ENCODE measurements around the gene HRC. TPM values are rescaled to one million over a fixed set of nuclear protein-coding genes. Genes with fewer than 3 reads are reported as not detected.

The HRC gene
- total RNA-seq, 1 donor from 2014 or later, result 0.72 TPM

DNA sequence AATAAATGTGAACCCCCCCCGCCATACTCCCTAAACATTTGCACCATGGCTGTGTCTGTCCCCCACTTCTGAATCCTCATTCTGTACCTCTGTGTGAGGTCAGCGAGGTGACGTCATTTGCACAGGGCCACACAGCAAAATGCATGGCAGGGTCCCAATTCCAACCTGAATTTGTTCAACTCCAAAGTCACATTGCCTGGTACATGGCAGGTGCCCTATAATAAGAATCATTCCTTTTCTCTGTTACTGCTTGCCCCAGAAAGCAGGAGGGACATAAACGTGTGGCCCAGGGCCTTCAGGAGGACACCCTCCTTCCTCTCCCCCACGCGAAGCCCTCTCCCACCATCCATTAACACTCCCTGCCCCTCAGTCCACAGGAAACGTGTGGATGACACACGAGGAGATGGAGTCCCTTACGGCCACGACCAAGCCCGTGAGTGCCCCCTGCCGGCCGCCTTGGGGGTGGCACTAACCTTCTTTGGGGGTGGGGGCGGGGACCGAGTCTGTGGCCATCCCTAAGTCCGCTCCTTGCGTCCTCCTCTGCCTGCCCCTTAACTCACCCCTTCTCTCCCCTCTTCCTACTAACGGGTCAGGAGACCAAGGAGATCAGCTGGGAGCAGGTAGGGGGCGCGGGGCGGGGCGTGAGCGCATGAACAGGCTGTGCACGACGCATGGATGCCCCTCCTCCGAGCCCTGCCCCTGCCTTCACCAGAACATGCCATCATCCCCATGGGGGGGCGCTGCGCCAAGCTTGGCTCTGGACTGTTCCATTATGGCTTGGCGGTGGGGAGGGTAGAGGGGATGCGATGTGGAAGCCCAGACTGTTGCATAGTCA lies 9.4 kb downstream of the HRC start:
- peaks cover 31% of the 10 kb centered on the region for H3K4me1 Mint-ChIP-seq (ENCODE audit: unreplicated experiment)
- no peaks in the 10 kb centered on the region for H3K9me3 Mint-ChIP-seq (ENCODE audit: unreplicated experiment)
- no peak overlapping the region for H3K27ac Mint-ChIP-seq (ENCODE audit: unreplicated experiment)

DNA sequence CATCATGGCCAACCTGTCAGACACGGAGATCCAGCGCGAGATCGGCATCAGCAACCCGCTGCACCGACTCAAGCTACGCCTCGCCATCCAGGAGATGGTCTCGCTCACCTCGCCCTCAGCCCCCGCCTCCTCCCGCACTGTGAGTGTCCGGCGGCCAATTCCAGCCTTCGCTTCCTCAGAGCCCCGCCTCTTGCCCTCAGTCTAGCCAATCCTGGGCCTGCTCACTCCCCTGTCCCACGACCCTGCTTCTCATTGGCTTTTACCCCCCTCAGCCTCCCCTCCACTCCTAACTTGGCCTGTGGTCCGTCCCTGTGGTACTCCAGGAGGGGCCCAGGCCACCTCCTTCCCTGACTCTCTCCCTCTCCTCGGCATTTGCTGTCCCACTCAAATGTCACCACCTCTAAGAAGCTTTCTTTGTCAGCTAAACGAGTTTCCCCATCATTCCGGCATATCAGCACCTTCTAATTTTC lies 12.3 kb downstream of the HRC start:
- Mint-ChIP-seq H3K36me3 (ENCODE audit: low read depth, unreplicated experiment) (peaks cover 4% of the 10 kb centered on the region), H3K4me3 (ENCODE audit: unreplicated experiment) (peak overlapping the region; percentile 91), H3K9me3 (ENCODE audit: unreplicated experiment) (no peaks in the 10 kb centered on the region), H3K27me3 (ENCODE audit: unreplicated experiment) (peaks cover 20% of the 10 kb centered on the region), H3K27ac (ENCODE audit: unreplicated experiment) (no peak overlapping the region), H3K4me1 (ENCODE audit: unreplicated experiment) (peaks cover 23% of the 10 kb centered on the region)
- TF ChIP-seq, protein P1, sequence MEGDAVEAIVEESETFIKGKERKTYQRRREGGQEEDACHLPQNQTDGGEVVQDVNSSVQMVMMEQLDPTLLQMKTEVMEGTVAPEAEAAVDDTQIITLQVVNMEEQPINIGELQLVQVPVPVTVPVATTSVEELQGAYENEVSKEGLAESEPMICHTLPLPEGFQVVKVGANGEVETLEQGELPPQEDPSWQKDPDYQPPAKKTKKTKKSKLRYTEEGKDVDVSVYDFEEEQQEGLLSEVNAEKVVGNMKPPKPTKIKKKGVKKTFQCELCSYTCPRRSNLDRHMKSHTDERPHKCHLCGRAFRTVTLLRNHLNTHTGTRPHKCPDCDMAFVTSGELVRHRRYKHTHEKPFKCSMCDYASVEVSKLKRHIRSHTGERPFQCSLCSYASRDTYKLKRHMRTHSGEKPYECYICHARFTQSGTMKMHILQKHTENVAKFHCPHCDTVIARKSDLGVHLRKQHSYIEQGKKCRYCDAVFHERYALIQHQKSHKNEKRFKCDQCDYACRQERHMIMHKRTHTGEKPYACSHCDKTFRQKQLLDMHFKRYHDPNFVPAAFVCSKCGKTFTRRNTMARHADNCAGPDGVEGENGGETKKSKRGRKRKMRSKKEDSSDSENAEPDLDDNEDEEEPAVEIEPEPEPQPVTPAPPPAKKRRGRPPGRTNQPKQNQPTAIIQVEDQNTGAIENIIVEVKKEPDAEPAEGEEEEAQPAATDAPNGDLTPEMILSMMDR (IDR thresholded peaks at IDR 0.05; ENCODE audit: unreplicated experiment), result no peak
- DNase-seq (ENCODE audit: low spot score), result peak; percentile 91

More for the DNA sequence above, 9.4 kb downstream of the HRC start:
- peak; percentile 89 for DNase-seq (ENCODE audit: low spot score)
- TF ChIP-seq, protein P1 (IDR thresholded peaks at IDR 0.05; ENCODE audit: unreplicated experiment), result peak; percentile 96
- Mint-ChIP-seq H3K4me3 (ENCODE audit: unreplicated experiment) (peak overlapping the region; percentile 68), H3K27me3 (ENCODE audit: unreplicated experiment) (peaks cover 20% of the 10 kb centered on the region), H3K36me3 (ENCODE audit: low read depth, unreplicated experiment) (peaks cover 4% of the 10 kb centered on the region)

DNA sequence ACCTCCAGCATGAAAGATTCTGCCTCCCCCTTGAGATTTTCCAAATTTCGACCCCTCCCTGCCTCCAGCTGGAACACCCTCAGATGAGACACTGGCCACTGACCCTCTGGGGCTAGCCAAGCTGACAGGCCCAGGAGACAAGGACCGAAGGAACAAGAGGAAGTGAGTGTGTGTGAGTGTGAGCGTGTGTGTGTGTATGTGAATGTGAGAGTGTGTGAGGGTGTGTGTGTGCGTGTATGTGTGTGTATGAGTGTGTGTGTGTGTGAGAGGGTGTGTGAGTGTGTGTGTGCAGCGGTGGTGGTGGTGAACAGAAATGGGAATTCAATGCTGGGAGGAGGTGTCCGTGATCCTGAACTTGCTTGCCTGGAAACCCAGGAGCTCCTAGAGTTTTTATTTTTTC lies 13.8 kb downstream of the HRC start:
- Mint-ChIP-seq H3K36me3 (ENCODE audit: low read depth, unreplicated experiment) (no peaks in the 10 kb centered on the region), H3K4me1 (ENCODE audit: unreplicated experiment) (peaks cover 16% of the 10 kb centered on the region), H3K27me3 (ENCODE audit: unreplicated experiment) (peaks cover 14% of the 10 kb centered on the region), H3K4me3 (ENCODE audit: unreplicated experiment) (peak overlapping the region; percentile 3), H3K27ac (ENCODE audit: unreplicated experiment) (no peak overlapping the region), H3K9me3 (ENCODE audit: unreplicated experiment) (no peaks in the 10 kb centered on the region)
- TF ChIP-seq, protein P1 (IDR thresholded peaks at IDR 0.05; ENCODE audit: unreplicated experiment), result no peak
- DNase-seq (ENCODE audit: low spot score), result no peak

DNA sequence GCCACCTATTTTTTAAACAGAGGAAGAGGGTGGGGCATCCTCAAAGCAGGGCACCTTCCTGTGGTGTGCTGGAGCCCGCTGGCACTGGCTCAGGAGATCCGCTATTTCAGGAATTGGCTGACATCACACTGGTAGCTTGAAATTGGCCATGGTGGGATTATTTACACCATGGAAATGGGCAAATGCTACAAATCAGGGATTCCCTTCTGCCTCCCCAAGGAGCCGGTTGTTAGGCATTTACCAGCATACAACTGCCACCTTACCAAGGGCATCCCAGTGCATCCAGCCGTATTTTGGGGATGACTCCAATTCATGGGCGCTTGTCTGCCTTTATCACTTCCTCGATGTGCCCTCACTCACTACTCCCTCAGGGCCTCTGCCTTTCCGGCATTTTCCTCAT lies 14.2 kb downstream of the HRC start:
- Mint-ChIP-seq H3K27me3 (ENCODE audit: unreplicated experiment) (peaks cover 13% of the 10 kb centered on the region), H3K36me3 (ENCODE audit: low read depth, unreplicated experiment) (no peaks in the 10 kb centered on the region), H3K9me3 (ENCODE audit: unreplicated experiment) (no peaks in the 10 kb centered on the region), H3K4me3 (ENCODE audit: unreplicated experiment) (peak overlapping the region; percentile 3), H3K27ac (ENCODE audit: unreplicated experiment) (no peak overlapping the region), H3K4me1 (ENCODE audit: unreplicated experiment) (peaks cover 14% of the 10 kb centered on the region)
- DNase-seq (ENCODE audit: low spot score), result no peak
- TF ChIP-seq, protein P1 (IDR thresholded peaks at IDR 0.05; ENCODE audit: unreplicated experiment), result no peak

DNA sequence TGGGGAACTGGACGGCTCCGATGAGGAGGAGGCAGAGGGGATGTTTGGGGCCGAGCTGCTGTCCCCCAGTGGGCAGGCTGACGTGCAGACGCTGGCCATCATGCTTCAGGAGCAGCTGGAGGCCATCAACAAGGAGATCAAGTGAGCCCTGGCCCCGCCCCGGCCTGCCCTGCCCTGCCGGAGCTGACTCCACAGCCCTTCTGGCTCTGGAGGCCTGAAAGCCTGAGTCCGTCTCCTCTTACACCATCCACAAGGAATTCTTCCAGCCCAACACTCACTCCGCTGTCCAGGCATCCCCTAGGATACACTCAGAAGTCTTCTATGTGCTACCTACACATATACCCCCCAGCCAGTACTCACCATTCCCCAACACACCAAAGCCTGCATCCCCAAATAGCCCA lies 18.4 kb downstream of the HRC start:
- Mint-ChIP-seq H3K4me3 (ENCODE audit: unreplicated experiment) (no peak overlapping the region), H3K27ac (ENCODE audit: unreplicated experiment) (no peak overlapping the region), H3K27me3 (ENCODE audit: unreplicated experiment) (peaks cover 10% of the 10 kb centered on the region), H3K9me3 (ENCODE audit: unreplicated experiment) (no peaks in the 10 kb centered on the region), H3K36me3 (ENCODE audit: low read depth, unreplicated experiment) (no peaks in the 10 kb centered on the region), H3K4me1 (ENCODE audit: unreplicated experiment) (no peaks in the 10 kb centered on the region)
- TF ChIP-seq, protein P1 (IDR thresholded peaks at IDR 0.05; ENCODE audit: unreplicated experiment), result no peak
- no peak for DNase-seq (ENCODE audit: low spot score)
